CD4-positive, alpha-beta T cell treated with Interferon alpha-2 for 1 hour (primary cell): ENCODE data around the gene MAP3K19.
"Not testable (repeated sequence)": the region's sequence is repeated elsewhere in the genome, so short reads cannot be mapped to it uniquely, and the experiment has no call there.

Source experiments
- DNase-seq, 2 donors: peaks; one replicate each; pipeline ENCODE4 v3.0.0-alpha.2; 2020 to 2022

The MAP3K19 gene

DNA sequence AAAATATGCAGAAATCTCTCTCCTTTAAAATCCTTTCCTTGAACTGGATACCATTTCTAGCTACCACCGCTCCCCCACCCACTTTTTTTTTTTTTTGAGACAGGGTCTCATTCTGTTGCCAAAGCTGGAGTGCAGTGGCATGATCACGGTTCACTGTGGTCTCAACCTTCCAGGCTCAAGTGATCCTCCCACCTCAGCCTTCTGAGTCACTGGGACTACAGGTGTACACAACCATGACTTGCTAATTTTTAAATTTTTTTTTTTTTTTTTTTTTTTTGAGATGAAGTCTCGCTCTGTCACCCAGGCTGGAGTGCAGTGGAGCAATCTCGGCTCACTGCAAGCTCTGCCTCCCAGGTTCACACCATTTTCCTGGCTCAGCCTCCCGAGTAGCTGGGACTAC, 70.1 kb downstream of the MAP3K19 start:
- not testable (repeated sequence) for DNase-seq

DNA sequence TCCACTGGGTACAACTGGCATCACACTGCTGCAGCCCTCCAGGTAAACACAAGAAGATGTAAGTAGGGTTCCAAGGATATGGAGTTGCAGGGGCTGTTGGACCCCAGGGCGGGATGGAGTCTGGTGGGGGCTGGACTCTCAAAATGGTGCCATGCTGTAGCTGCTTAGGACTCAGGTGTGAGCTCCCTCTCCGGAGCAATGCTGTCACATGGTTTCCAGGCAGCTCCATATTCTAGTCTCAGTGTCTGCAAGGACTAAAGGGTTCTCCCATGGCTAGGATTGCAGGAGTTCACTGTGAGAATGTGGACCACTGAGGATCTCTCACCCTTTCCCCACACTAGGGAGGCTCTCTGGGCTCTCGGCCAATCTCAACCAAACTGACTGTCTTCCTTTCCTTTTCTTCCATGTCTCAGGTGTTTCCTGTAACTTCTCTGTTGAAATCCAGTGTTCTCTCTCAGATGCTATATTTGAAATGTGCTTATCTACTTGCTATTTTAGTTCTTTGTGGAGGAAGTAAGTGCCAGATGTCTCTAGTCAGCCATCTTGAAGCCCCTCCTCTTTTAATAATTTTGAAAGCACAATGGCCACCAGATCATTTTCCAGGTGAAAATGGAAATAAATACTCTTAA, 71.1 kb downstream of the MAP3K19 start:
- no peak for DNase-seq

DNA sequence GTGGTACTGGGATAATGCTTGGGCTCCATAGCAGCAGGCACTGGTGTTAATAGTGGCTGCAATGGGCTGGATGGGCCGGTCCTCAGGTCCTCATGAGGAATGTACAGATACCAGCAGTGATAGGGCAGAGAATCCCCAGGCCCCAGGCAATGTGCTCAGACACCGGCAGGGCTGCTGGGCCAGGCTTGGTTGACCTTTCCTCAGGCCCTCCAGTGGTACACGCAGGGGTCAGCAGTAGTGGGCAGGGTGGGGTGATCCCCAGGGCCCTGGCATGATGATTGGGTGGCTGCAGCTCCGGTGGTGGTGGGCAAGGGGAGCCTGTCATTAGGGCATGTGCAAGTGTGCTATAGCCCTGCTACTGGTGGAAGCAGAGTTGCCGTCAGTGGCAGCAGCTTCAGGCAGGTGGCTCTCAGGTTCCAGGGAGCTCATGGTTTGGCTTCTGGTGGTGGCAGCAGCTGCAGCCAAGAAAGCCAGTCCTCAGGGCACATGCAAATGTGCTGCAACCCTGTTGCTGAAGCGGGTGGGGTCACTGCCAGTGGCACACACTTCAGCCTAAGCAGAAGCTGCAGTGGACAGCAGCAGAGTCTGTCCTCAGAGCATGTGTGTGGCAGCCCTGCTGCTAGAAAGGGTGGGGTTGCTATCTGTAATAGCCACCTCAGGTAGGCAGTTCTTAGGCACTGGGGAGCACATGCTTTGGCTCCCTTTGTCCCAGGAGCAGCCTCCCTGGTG, 71.8 kb downstream of the MAP3K19 start:
- no peak for DNase-seq

DNA sequence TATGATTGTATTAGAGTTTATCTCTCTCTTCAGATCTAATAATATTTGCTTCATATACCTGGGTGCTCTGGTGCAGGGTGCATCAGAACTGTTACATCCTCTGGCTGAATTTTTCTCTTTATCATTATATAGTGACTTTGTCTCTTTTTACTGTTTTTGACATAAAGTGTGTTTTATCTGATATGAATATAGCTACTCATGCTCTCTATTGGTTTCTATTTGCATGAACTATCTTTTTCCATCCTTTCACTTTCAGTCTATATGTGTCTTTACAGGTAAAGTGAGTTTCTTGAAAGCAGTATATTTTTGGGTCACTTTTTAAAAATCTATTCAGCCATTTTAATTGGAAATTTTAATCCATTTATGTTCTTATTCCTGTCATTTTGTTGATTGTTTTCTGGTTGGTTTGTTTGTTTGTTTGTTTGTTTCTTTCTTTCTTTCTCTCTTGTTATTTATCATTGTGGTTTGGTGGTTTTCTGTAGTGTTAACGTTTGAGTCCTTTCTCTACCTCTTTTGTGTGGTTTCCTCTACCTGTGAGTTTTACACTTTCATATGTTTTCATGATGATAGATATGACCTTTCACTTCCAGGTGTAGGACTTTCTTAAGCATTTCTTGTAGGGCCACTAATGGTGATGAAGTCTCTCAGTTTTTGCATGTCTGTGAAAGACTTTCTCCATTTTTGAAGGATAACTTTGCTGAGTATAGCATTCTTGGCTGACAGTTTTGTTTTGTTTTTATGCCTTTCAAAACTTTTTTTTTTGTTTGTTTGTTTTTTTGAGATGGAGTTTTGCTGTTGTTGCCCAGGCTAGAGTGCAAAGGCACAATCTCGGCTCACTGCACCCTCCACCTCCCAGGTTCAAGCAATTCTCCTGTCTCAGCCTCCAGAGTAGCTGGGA, 73.8 kb downstream of the MAP3K19 start:
- DNase-seq, result no peak

DNA sequence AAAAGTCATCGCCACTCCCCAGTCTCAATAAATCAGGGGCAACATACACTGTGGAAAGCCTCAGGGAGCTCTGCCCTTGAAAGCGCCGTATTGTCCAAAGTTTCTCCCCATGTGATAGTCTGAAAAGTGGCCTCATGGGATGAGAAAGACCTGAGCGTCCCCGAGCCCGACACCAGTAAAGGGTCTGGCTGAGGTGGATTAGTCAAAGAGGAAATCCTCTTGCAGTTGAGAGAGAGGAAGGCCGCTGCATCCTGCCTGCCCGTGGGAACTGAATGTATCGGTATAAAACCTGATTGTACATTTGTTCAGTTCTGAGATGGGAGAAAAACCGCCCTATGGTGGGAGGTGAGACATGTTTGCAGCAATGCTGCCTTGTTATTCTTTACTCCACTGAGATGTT, 80.1 kb downstream of the MAP3K19 start:
- DNase-seq, result not testable (repeated sequence)

DNA sequence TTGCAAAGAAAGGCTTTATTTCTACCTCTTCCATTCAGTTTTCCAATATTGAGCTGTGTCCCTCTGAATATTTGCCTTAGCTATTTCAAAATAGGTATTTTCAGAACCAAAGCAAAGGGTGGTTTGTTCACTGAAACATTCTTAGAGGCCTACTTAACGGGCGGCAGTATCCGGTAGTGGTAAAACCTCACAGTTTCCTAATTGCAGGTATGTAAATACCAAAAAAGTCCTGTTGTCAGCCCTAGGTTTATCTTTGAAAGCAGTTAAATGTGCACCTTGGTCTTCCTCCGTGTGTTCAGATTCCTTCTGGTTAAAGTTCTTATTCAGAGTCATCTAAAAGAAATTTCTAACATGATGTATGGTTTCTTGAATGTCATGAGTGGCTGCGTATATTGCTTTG, 89.8 kb downstream of the MAP3K19 start:
- DNase-seq, result no peak

DNA sequence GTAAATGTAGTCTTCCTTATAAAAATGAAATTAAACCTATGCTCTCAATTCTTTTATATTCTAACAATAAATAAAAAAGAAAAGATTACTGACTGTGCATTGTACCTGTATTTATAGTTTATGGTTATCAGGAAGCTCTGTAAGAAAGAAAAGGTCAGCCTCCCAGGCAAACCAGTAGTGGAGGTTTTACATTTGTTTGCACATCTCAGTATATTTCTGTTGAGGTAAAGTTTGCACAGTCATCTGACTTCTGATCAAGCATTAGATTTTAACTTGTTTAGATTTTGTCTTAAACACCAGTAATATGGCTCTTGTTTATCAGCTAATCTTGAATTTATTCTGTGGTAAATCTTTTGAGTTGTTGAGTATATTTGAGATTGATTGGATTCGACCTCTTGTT, 91.5 kb downstream of the MAP3K19 start:
- no peak for DNase-seq

DNA sequence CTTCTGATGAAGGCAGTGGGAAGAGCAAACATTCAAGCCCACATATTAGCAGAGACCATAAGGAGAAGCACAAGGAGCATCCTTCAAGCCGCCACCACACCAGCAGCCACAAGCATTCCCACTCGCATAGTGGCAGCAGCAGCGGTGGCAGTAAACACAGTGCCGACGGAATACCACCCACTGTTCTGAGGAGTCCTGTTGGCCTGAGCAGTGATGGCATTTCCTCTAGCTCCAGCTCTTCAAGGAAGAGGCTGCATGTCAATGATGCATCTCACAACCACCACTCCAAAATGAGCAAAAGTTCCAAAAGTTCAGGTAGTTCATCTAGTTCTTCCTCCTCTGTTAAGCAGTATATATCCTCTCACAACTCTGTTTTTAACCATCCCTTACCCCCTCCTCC, 93.2 kb downstream of the MAP3K19 start:
- no peak for DNase-seq

DNA sequence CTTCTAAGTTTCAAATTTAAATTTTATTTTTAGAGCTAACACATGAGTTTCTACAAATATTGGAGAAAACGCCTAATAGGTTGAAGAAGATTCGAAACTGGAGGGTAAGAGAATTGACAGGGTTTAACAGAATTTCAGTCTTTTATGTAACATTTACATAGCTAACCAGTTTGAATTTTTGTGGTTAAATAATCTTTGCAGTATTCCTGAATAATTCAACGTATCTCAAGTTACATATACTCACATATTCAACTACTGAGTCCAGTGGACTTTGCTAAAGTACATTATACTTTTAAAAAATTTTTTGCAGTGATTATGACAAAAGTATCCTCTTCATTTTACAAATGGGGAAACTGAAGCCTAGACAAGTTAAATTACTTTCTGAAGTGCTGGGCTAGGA, 94.6 kb downstream of the MAP3K19 start:
- DNase-seq, result no peak

DNA sequence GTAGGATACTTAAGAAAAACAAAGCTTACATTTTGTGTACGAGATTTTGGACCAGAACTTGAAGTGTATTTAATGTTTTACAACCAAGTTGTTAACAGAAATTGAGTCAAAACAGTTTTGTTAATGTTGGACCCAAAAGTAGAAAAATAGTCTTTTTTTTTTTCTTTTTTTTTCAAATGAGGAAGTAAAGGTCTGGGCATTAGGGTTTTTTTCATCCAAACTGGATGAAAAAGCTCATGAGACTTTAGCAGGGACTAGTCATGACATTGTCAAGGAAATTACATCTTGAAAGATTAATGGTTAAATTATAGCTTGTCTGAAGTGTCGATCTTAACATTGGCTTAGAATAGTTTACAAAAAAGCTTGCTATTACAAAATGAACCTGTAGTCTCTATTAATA, 96.4 kb downstream of the MAP3K19 start:
- no peak for DNase-seq

DNA sequence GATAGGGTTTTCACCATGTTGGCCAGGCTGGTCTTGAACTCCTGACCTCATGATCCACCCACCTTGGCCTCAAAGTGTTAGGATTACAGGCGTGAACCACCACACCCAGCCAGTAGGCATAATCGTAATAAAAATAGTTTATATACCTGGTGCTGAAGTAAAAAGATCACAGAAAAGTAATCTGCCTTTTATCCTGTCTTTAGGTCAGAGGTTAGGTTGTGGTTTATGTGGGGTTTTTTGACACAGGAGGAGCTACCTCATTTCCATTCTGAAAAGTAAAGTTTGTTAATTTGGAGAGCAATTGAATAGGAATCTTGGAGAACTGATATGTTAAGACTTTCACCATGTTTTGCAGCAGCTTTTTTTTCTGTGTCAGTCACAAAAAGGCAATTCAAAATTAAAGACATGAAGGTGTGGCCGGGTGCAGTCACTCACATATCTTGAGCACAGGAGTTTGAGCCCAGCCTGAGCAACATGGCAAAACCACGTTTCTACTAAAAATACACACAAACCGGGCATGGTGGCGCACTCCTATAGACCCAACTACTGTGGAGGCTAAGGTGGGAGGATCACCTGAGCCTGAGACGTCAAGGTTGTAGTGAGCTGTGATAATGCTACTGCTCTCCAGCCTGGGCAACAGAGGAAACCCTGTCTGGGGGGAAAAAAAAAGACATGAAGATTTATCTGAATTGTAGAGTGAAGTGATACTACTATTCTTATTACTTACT, 97.1 kb downstream of the MAP3K19 start:
- no peak for DNase-seq

DNA sequence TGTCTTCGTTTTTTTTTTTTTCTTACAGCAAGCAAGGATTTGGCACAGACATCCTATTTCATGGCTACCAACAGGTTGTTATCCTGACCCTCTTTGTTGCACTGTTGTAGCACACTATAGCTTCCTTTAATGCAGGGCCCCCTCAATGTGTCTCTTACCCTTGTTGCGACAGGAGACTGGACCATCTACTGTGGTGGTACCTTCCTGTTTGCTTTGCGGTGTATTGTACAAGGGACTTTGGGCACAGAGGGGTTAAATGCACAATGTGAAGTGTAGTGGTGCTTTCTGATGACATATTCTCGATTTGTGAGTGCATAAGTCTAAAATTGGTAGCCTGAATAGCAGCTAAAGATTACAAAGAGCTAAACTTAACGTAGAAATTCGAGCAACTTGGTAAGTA, 101.2 kb downstream of the MAP3K19 start:
- DNase-seq, result no peak

DNA sequence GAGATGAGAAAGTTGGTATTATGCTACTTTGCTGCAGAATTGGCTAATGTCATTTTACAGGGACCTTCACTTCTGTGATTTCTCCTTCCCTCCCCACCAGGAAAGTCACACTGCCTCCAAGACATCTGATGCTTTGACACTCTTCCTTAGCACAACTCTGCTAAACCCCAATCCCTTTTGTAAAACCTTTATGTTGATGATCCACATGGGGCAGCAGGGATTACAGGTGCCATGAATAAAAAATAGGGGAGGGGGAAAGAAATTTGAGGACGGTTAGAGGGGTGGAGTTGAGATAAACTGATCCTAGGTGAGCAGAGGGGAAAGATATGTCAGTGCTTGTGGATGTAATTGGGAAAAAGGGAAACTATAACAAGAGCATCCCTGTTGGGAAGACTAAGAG, 102.3 kb downstream of the MAP3K19 start:
- DNase-seq, result no peak

DNA sequence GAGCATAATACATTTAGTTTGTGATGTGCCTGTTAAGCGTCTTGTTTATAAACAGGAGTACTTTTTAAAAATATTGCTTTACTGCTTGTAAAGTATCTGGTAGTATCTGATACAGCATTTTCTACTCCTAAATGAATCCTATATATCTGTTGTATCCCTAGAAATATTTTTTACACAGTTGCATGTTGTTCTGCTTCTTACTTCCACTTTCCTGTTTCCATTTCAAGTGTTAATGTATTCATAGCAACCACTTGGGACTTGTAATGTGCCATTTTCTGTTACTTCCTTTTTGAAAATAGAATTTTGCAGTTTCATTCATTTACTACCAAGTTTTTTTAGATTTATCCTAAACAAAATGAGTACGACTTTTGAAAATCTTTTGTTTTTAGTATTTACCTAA, 103.7 kb downstream of the MAP3K19 start:
- no peak for DNase-seq

DNA sequence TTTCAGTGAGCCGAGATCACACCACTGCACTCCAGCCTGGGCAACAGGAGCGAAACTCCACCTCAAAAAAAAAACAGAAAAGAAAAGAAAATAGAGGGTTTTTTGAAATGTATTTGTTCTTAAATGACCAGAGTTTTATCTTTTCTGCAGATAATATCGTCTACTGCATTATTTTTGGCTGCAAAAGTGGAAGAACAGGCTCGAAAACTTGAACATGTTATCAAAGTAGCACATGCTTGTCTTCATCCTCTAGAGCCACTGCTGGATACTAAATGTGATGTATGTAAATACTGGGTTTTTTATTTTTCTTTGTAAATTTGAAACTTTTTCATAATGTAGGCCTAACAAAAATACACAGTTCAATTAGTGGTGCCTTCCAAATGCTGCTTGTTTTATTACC, 110.6 kb downstream of the MAP3K19 start:
- DNase-seq, result no peak

DNA sequence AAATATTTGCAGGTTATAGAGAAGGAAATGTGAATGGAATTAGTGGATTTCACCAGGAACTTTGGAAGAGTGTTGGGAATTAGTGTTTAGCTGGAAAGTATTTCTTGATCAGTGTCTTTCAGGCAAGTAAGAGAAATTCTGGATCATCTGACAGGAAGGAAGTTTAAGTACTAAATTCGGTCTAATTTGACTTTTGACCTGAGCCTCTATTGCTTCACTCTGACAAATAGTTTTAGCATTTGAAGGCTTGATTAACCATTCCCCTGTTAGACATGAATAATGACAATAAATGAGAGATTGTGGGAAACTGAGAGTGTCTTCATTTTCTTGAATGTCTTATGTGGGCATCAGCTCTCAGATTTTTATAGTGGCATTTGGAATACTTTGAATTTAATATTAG, 112.6 kb downstream of the MAP3K19 start:
- DNase-seq, result no peak

DNA sequence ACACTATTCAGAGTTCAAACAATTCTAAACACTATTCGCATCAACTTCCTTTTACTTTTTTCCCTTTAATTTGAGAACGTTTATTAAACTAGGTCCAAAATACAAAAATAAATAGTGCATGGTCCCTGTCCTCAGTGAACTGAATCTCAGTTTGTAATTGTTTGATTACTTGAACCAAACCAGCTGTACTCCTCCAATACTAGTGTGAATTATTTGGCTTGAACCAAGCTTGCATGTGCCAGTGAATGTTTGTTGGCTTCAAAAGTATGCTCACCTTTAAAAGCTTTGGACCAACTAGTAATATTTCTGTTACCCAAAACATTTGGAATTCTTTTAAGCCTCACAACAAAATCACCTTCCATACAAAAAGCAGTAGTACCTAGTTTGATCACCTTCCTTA, 113.1 kb downstream of the MAP3K19 start:
- DNase-seq, result no peak

DNA sequence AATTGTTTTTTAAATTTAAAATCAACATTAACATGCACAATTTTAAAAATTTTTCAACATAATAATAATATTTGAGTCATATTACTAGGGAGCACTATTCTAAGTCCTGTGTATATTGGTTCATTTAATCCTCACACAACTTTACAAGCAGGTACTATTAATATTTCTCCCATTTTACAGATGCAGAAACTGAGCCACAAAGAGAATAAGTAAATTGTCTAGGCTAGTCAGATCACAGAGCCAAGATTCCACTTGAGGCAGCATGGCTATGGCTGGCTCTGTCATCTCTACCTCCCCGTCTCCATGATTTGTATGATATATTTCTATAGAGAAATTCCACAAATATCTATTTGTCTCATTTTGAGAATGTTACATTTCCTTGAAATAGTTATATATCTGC, 113.5 kb downstream of the MAP3K19 start:
- no peak for DNase-seq

DNA sequence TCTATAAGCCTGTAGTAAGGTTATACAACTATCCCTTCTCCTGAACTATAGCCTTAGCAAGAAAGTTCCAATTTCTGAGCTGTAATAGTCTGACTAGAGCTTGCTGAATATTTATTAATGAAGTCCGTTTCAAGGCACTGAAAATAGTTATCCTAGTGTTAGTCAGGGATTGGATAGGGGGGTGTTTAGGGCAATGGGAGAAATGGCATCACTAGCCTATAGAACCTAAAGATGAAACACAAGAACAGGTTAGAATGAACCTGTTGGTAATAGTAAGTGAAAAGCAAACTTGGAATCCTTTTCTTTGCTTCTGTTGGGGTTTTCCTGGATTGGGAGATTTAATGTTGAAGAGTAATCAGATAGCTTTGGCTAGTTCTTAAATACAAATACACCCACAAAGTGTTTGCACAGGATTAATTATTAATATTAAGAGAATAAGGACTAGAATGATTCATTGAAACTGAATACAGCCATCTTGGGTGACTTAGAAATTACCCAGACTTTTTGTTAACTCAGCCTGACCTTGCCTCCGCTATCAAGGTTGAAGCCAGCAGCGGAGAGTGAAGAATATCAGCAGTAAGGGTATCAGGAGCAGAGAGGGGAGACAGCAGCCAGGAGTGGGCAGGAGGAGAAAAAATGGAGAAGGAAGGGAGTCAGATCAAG, 114.3 kb downstream of the MAP3K19 start:
- no peak for DNase-seq

DNA sequence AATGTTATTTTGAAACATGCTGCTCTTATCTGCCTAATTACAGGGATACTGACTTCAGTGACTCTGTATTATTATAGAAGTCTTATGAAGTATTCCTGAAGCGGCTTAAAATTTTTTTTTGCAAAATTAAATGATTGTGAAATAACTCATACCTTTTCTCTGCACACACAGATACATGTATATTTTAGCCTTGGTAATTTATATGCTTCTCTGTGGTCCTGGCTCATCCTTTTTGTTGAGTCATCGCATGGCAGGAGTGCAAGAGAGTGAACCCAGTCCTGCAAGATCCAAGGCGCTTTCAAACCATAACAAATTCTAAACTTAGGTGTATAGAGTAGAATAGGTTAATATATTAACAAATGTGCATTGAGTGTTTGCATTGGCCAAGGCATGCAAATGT, 120.1 kb downstream of the MAP3K19 start:
- no peak for DNase-seq

DNA sequence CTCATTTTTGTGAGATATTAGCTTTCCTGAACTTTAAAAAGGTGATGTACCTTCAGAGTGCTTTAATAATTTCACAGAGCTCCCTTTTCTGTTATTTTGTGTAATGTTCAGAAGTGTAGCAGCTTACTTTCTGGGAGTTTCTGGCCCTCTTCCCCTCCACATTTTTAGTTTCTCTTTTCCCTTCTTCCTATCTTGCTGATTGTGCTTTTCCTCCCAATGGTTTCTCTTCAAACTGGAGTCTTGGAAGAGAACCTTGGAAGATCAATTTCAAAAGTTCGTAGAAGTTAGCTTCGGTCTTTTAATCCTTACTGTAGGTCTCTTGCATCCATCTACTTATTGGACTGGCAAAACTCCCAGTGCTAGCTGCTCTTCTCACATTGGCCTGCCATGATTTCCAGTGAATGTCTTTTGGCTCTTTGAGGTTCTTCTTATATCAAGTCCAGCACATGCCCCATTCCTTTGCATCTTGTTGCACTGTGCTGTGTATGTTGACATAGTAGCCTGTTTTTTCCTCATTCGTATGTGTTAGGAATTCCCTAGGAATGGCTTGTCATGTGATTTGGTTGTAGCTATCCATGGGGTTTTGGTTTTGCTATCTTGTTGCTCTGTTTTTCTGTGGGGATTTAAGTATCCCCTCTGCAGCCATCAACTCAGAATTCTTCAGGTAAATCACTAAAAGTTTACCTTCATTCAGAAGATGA, 120.9 kb downstream of the MAP3K19 start:
- DNase-seq, result no peak

DNA sequence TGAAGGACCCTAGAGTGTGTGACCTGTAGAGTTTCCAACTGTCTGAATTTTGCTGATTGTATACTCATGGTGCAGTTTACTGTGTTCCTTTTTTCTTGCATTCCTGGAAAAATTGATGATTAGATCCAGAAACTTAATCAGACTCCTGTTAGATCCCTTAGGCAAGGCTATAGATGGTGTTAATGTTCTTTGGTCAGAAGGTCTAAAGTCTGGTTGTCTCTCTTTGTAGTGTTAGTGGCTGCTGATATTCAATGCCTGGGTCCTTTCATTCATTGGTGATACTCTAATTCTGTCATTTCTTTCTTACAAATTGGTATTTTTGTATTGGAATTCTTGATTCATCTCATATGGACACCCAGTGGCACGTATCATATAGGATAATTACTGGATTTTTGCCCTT, 122.3 kb downstream of the MAP3K19 start:
- DNase-seq, result no peak
